Rectal smooth muscle tissue (tissue), 1 donor: ENCODE measurements around the gene HLA-DMB.

Source experiments
- H3K27ac ChIP-seq: one replicate; pipeline ENCODE4 v1.7.0; 2013; ENCODE audit warnings: low read depth, low read length, inconsistent platforms
- H3K27me3 ChIP-seq: one replicate; pipeline ENCODE4 v1.7.0; 2013; ENCODE audit warnings: low read length; ENCODE audit not compliant: control insufficient read depth, insufficient read depth
- H3K36me3 ChIP-seq: one replicate; pipeline ENCODE4 v1.7.0; 2013; ENCODE audit warnings: low read length; ENCODE audit not compliant: control insufficient read depth, insufficient read depth
- H3K4me1 ChIP-seq: one replicate; pipeline ENCODE4 v1.7.0; 2013; ENCODE audit warnings: low read length; ENCODE audit not compliant: control insufficient read depth, insufficient read depth
- H3K4me3 ChIP-seq: one replicate; pipeline ENCODE4 v1.7.0; 2013; ENCODE audit warnings: low read length
- H3K9ac ChIP-seq: one replicate; pipeline ENCODE4 v1.7.0; 2013; ENCODE audit warnings: low read length

The HLA-DMB gene

GRCh38 chr6:32905078-32905477 lies 35.8 kb downstream of the HLA-DMB start:
- Histone ChIP-seq H3K4me3 (no peak overlapping the region), H3K36me3 (no peaks in the 10 kb centered on the region), H3K27me3 (no peaks in the 10 kb centered on the region), H3K27ac (no peak overlapping the region), H3K9ac (no peak overlapping the region), H3K4me1 (no peaks in the 10 kb centered on the region)

GRCh38 chr6:32903952-32904351 lies 36.9 kb downstream of the HLA-DMB start:
- Histone ChIP-seq H3K4me3 (no peak overlapping the region), H3K27ac (no peak overlapping the region), H3K27me3 (no peaks in the 10 kb centered on the region), H3K9ac (no peak overlapping the region), H3K36me3 (no peaks in the 10 kb centered on the region), H3K4me1 (no peaks in the 10 kb centered on the region)

GRCh38 chr6:32895006-32895345 lies 45.9 kb downstream of the HLA-DMB start:
- Histone ChIP-seq H3K4me3 (peak overlapping the region; percentile 90), H3K27me3 (no peaks in the 10 kb centered on the region), H3K36me3 (no peaks in the 10 kb centered on the region), H3K4me1 (peaks cover 8% of the 10 kb centered on the region), H3K27ac (peak overlapping the region; percentile 72), H3K9ac (peak overlapping the region; percentile 60)

- H3K27ac ChIP-seq, result peak overlapping the region; percentile 72
- H3K4me1 ChIP-seq, result peaks cover 8% of the 10 kb centered on the region
- no peaks in the 10 kb centered on the region for H3K36me3 ChIP-seq
- no peaks in the 10 kb centered on the region for H3K27me3 ChIP-seq
- peak overlapping the region; percentile 95 for H3K9ac ChIP-seq
- H3K4me3 ChIP-seq, result peak overlapping the region; percentile 90
Measured at GRCh38 chr6:32894085-32895005, 46.5 kb downstream of the HLA-DMB start.

DNA sequence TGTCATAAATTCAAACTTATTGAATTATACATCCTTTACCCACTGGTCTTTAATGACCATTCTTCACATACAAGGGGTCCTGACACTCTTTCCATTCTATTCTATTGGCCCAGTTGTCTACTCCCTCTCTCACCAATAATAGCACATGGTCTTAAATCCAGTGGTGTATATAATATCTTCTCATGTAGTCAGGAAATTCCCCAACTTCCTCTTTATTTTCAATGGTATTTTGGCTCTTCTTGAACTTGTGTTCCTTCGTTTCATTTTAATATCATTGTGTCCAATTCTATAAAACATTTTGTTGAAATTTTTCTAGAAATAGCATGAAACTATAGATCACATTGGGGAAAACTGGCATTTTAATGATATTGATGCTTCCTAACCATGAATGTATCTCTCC lies 50.0 kb downstream of the HLA-DMB start:
- no peaks in the 10 kb centered on the region for H3K27me3 ChIP-seq
- H3K27ac ChIP-seq, result no peak overlapping the region
- no peak overlapping the region for H3K4me3 ChIP-seq
- H3K4me1 ChIP-seq, result peaks cover 17% of the 10 kb centered on the region
- no peaks in the 10 kb centered on the region for H3K36me3 ChIP-seq
- no peak overlapping the region for H3K9ac ChIP-seq

- H3K4me3 ChIP-seq, result no peak overlapping the region
- H3K4me1 ChIP-seq, result peaks cover 9% of the 10 kb centered on the region
- no peaks in the 10 kb centered on the region for H3K36me3 ChIP-seq
Measured at GRCh38 chr6:32889533-32889932, 51.3 kb downstream of the HLA-DMB start.

GRCh38 chr6:32888576-32888975 lies 52.3 kb downstream of the HLA-DMB start:
- H3K36me3 ChIP-seq, result no peaks in the 10 kb centered on the region
- no peak overlapping the region for H3K4me3 ChIP-seq

More at GRCh38 chr6:32889533-32889932, 51.3 kb downstream of the HLA-DMB start:
- no peak overlapping the region for H3K27ac ChIP-seq
- H3K9ac ChIP-seq, result no peak overlapping the region
- no peaks in the 10 kb centered on the region for H3K27me3 ChIP-seq

DNA sequence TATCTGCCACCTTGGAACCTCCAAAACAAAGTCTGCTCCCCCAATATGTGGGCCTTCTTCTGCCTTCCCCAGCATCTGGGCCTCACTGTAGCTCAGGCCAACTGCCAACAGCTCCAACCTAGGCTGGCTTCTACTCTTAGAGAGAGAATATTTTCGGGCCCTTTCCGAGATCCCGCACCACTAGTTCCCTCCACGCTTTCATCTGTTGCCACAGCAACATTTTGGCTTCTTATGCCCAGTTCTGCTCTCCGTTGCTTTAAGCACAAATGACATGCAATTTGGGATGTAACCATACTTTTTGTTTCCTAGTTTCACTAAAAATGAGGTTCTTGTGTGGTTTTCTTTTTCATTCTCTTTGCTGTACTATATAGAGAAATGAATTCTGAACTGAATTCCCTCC lies 53.2 kb downstream of the HLA-DMB start:
- no peak overlapping the region for H3K9ac ChIP-seq
- H3K4me3 ChIP-seq, result no peak overlapping the region
- H3K36me3 ChIP-seq, result no peaks in the 10 kb centered on the region
- no peaks in the 10 kb centered on the region for H3K27me3 ChIP-seq
- H3K4me1 ChIP-seq, result peaks cover 9% of the 10 kb centered on the region
- no peak overlapping the region for H3K27ac ChIP-seq

More at GRCh38 chr6:32888576-32888975, 52.3 kb downstream of the HLA-DMB start:
- no peak overlapping the region for H3K9ac ChIP-seq
- H3K27me3 ChIP-seq, result no peaks in the 10 kb centered on the region
- H3K4me1 ChIP-seq, result peaks cover 9% of the 10 kb centered on the region
- no peak overlapping the region for H3K27ac ChIP-seq

DNA sequence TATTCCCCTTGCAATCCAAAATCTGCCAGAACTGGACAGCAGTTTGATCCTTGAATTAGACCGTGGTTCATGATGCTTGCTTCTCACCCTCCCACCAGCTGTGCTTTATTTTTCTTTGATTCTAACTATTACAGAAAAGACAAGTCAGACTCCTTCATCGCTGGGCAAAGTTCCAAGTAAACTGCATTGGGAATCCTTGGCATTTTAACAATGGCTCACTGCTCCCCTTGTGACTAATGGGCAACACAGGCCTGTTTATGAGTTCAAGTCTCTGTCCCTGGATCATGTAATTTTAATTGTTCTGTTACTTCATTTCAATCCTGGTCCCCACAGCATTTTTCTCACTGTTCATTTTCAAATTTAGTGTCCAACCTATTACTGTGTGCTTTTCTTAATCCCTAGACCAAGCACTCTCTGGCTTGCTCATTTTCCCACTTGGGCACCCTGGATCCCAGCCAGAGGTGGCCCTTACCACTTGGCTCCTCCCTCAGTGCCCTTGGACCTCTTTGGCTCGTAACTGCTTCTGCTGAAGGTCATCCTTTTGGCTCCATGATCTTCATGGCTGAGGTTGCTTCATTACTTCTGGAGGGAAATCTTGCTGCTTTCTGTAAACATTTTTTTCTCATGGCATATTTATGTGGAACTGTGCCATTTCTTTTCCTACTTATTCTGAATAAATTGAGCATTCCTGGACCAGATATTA lies 54.0 kb downstream of the HLA-DMB start:
- Histone ChIP-seq H3K9ac (no peak overlapping the region), H3K4me3 (no peak overlapping the region), H3K27me3 (no peaks in the 10 kb centered on the region), H3K36me3 (no peaks in the 10 kb centered on the region), H3K4me1 (peaks cover 9% of the 10 kb centered on the region), H3K27ac (no peak overlapping the region)

GRCh38 chr6:32885698-32886286 lies 55.0 kb downstream of the HLA-DMB start:
- H3K27me3 ChIP-seq, result no peaks in the 10 kb centered on the region
- H3K27ac ChIP-seq, result no peak overlapping the region
- no peak overlapping the region for H3K9ac ChIP-seq
- H3K4me3 ChIP-seq, result no peak overlapping the region
- peaks cover 9% of the 10 kb centered on the region for H3K4me1 ChIP-seq
- no peaks in the 10 kb centered on the region for H3K36me3 ChIP-seq
